Naive thymus-derived CD8-positive, alpha-beta T cell (primary cell): Measurements from ENCODE around the gene GNAL. TPM values are rescaled to one million over a fixed set of nuclear protein-coding genes. Genes with fewer than 3 reads are reported as not detected.

Source experiments
- ATAC-seq, 2 donors: fragments of 150-1000 bp; cut with Tn5 transposase in 1 of 2; sonication (Bioruptor Pico), chemical (Tn5 transposase) in 1 of 2; 1 replicate in 1 of 2; 2 replicates in 1 of 2; pipeline ENCODE4 v1.10.0; 2021; ENCODE audit warnings: mild to moderate bottlenecking in 2 of 2, moderate library complexity in 2 of 2
- POLR2A ChIA-PET: fragments of 350-600 bp; sonication (Branson Sonifier 250); formaldehyde crosslinking; loops from one replicate; lab custom pipeline; 2021; ENCODE audit warnings: antibody characterized with exemption; lab: Charles Lee
- DNase-seq, 10 donors: peaks; one replicate each; pipeline versions ENCODE4 v3.0.0 to v3.0.0-alpha.2; 2020 to 2022
- H3K27ac Mint-ChIP-seq, 10 donors: one replicate each; pipeline ENCODE4 v1.8.0; 2020 to 2022; ENCODE audit warnings: mild to moderate bottlenecking in 10 of 10, mixed read lengths in 10 of 10, moderate library complexity in 4 of 10, inconsistent platforms in 1 of 10
- H3K27me3 Mint-ChIP-seq, 5 donors: one replicate each; pipeline ENCODE4 v1.8.0; 2021 to 2022; ENCODE audit warnings: mixed read lengths in 5 of 5
- H3K36me3 Mint-ChIP-seq, 3 donors: one replicate each; pipeline ENCODE4 v1.8.0; 2020 to 2022; ENCODE audit warnings: mixed read lengths in 3 of 3, mild to moderate bottlenecking in 2 of 3, inconsistent platforms in 1 of 3
- H3K4me1 Mint-ChIP-seq, 4 donors: one replicate each; pipeline ENCODE4 v1.8.0; 2021 to 2022; ENCODE audit warnings: mixed read lengths in 4 of 4
- H3K4me3 Mint-ChIP-seq, 10 donors: one replicate each; pipeline ENCODE4 v1.8.0; 2020 to 2022; ENCODE audit warnings: mild to moderate bottlenecking in 10 of 10, mixed read lengths in 10 of 10, moderate library complexity in 6 of 10, inconsistent platforms in 1 of 10
- H3K9me3 Mint-ChIP-seq, 9 donors: one replicate each; pipeline ENCODE4 v1.8.0; 2020 to 2022; ENCODE audit warnings: mixed read lengths in 9 of 9, mild to moderate bottlenecking in 3 of 9, inconsistent platforms in 1 of 9, moderate library complexity in 1 of 9
- polyA plus RNA-seq, 3 donors: library from polyadenylated mRNA; unstranded; fragments of 300-500 nt; fragmentation: Illumina TruSeq; gene quantifications; one replicate each; pipeline ENCODE4 v1.2.3, GENCODE V29; 2021
- total RNA-seq, 8 experiments: library from RNA in 2 of 8; stranded (reverse) in 2 of 8; gene quantifications; one replicate each; pipeline ENCODE4 v1.2.3 and lab custom pipeline; 2021 to 2026

The GNAL gene
- total and polyA plus RNA-seq, 5 experiments from 2014 or later = 0.06 to 1.1 (median 0.41) TPM; not detected in 1

- Mint-ChIP-seq H3K9me3 (no peaks in the 10 kb centered on the region), H3K27me3 (peaks cover 10 to 37% (median 20%) of the 10 kb centered on the region in 5 donors), H3K27ac (no peak overlapping the region), H3K4me3 (no peak overlapping the region), H3K36me3 (no peaks in the 10 kb centered on the region), H3K4me1 (peaks cover 0 to 1% (median under 1%) of the 10 kb centered on the region in 4 donors)
- ATAC-seq = no peak
- no peak for DNase-seq
- POLR2A ChIA-PET = no interaction called here
These were observed 28.4 kb upstream of the GNAL start for GRCh38 chr18:11660691-11661090.

DNA sequence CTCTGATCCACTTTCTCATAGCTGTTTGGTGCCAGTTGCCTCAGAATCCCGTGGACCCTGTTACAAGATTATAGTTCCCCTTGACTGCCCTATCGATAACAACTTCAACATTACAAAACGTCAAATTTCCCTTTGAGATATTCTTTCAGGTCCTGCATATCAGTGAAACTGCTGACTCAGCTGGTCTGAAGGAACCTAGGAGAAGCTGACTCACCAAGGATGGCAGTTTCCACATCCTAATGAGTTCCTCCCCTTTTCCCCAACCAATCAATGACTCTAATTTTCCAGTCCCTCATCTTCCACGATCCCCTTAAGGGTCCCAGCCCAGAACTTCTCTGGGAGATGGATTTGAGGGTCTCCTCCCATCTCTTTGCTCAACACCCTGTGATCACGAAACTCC lies 27.6 kb upstream of the GNAL start:
- no peak for DNase-seq
- Mint-ChIP-seq H3K36me3 (no peaks in the 10 kb centered on the region), H3K4me1 (no peaks in the 10 kb centered on the region), H3K9me3 (no peaks in the 10 kb centered on the region), H3K4me3 (no peak overlapping the region), H3K27me3 (peaks cover 9 to 30% (median 13%) of the 10 kb centered on the region in 5 donors), H3K27ac (no peak overlapping the region)
- POLR2A ChIA-PET = no interaction called here
- ATAC-seq = no peak

GRCh38 chr18:11663439-11664029 lies 25.5 kb upstream of the GNAL start:
- Mint-ChIP-seq H3K27me3 (peaks cover 0 to 11% (median 7%) of the 10 kb centered on the region in 5 donors), H3K4me3 (no peak overlapping the region), H3K9me3 (no peaks in the 10 kb centered on the region), H3K4me1 (no peaks in the 10 kb centered on the region), H3K36me3 (no peaks in the 10 kb centered on the region), H3K27ac (no peak overlapping the region)
- no peak for DNase-seq
- ATAC-seq = no peak
- POLR2A ChIA-PET = no interaction called here

- POLR2A ChIA-PET = no interaction called here
- DNase-seq (no peak), ATAC-seq (no peak)
- H3K27me3 Mint-ChIP-seq = peaks cover 0 to 6% (median 3%) of the 10 kb centered on the region in 5 donors
- H3K36me3 Mint-ChIP-seq = no peaks in the 10 kb centered on the region
- no peak overlapping the region for H3K27ac Mint-ChIP-seq
- H3K9me3 Mint-ChIP-seq = no peaks in the 10 kb centered on the region
- no peak overlapping the region for H3K4me3 Mint-ChIP-seq
- no peaks in the 10 kb centered on the region for H3K4me1 Mint-ChIP-seq
These were observed 24.8 kb upstream of the GNAL start for GRCh38 chr18:11664286-11664685.

GRCh38 chr18:11665146-11665545 lies 23.9 kb upstream of the GNAL start:
- no peaks in the 10 kb centered on the region for H3K9me3 Mint-ChIP-seq
- H3K27ac Mint-ChIP-seq = no peak overlapping the region
- H3K4me1 Mint-ChIP-seq = no peaks in the 10 kb centered on the region
- H3K27me3 Mint-ChIP-seq = peaks cover 0 to 8% (median 2%) of the 10 kb centered on the region in 5 donors
- DNase-seq (no peak), ATAC-seq (no peak)
- no peaks in the 10 kb centered on the region for H3K36me3 Mint-ChIP-seq
- no peak overlapping the region for H3K4me3 Mint-ChIP-seq
- POLR2A ChIA-PET = no interaction called here

DNA sequence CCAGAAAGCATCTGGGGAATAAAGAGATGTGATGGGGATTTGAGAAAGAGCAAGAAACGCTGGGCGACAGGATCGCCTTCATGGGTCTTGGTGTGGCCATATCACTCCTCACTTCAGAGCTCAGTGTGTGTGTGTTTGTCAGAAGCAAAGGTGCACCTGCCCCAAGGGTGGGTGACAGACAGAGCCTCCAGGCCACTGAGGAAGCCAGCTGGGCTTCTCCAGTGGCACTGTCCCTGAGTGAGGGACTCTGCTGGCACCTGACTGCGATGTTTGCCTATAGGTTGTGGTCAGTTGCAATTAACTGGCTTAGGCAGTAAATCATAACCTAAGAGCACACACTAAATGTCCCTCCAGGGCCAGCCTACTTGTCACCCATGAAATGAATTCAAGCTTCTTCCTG lies 23.5 kb upstream of the GNAL start:
- no peak overlapping the region for H3K27ac Mint-ChIP-seq
- H3K4me3 Mint-ChIP-seq = no peak overlapping the region
- DNase-seq = no peak
- H3K36me3 Mint-ChIP-seq = no peaks in the 10 kb centered on the region
- ATAC-seq = no peak
- H3K27me3 Mint-ChIP-seq = peaks cover 0 to 12% (median 4%) of the 10 kb centered on the region in 5 donors
- POLR2A ChIA-PET = no interaction called here
- H3K4me1 Mint-ChIP-seq = no peaks in the 10 kb centered on the region
- H3K9me3 Mint-ChIP-seq = no peaks in the 10 kb centered on the region

DNA sequence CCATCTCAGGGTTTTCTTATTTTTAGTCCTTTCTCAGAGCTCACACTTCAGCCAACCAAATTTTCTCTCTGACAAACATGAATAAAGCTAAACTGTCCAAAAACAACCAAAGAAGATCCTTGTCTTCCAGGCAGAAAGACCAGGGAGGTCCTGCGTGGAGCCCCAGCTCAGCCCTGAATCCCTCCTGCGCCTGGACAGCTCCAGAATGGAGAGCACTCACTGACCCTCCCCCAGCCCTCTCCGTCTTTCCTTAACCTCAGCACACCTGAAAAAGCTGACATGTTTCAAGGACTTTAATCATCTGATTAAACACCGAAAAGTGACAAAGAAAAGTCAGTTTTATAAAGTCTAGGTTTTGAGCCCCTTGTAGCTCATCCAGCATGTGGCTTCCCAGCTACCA lies 22.9 kb upstream of the GNAL start:
- H3K36me3 Mint-ChIP-seq = no peaks in the 10 kb centered on the region
- no peaks in the 10 kb centered on the region for H3K4me1 Mint-ChIP-seq
- DNase-seq (no peak), ATAC-seq (no peak)
- peaks cover 0 to 17% (median 3%) of the 10 kb centered on the region in 5 donors for H3K27me3 Mint-ChIP-seq
- no peak overlapping the region for H3K4me3 Mint-ChIP-seq
- POLR2A ChIA-PET = no interaction called here
- no peaks in the 10 kb centered on the region for H3K9me3 Mint-ChIP-seq
- no peak overlapping the region for H3K27ac Mint-ChIP-seq

DNA sequence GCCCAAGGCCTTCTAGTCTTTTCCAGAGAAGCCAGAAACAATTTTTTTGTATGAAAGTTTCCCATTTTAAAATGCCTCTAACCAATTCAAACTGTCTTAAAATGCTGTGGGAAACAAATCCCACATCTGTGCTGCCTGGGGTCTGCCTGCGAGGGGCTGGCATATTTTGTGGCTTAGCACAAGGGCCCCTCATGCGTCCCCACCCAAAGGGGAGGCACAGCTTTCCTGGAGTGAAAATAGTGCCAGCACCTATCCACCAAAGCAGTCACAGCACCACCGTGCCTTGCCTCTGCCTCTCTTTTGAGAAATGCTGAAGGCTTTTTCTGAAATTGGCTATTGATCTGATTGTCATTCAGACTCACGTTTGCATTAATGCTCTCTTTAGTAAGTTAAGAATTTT lies 22.2 kb upstream of the GNAL start:
- Mint-ChIP-seq H3K9me3 (no peaks in the 10 kb centered on the region), H3K4me3 (no peak overlapping the region), H3K27me3 (peaks cover 0 to 21% (median 3%) of the 10 kb centered on the region in 5 donors), H3K36me3 (no peaks in the 10 kb centered on the region), H3K27ac (no peak overlapping the region), H3K4me1 (no peaks in the 10 kb centered on the region)
- DNase-seq (no peak), ATAC-seq (no peak)
- POLR2A ChIA-PET = no interaction called here

DNA sequence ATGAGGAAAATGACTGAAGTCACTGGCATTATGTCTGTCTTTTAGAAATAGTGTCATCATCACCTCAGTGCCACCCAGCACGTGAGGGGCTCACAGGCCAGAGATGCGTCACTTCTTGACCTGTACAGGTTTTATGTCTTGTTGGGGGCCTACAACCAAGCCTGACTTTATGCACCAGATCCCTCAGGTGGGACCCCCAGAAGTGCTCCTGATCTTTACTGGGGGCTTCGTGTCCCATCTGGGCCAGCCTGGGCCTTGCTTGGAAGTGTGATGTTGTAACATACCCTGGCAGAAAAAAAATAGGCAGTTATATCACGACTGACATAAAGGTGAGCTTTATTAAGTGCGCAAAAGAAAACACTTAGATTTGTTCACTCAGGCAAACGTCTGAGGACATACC lies 21.5 kb upstream of the GNAL start:
- Mint-ChIP-seq H3K27ac (no peak overlapping the region), H3K9me3 (no peaks in the 10 kb centered on the region), H3K4me3 (no peak overlapping the region), H3K4me1 (no peaks in the 10 kb centered on the region), H3K36me3 (no peaks in the 10 kb centered on the region), H3K27me3 (peaks cover 2 to 21% (median 3%) of the 10 kb centered on the region in 5 donors)
- POLR2A ChIA-PET = no interaction called here
- DNase-seq (no peak), ATAC-seq (no peak)

GRCh38 chr18:11668441-11669169 lies 20.5 kb upstream of the GNAL start:
- Mint-ChIP-seq H3K4me1 (peaks cover 0 to 1% (median 0%) of the 10 kb centered on the region in 4 donors), H3K36me3 (no peaks in the 10 kb centered on the region), H3K27ac (no peak overlapping the region), H3K4me3 (no peak overlapping the region), H3K27me3 (peaks cover 3 to 28% (median 6%) of the 10 kb centered on the region in 5 donors), H3K9me3 (no peaks in the 10 kb centered on the region)
- ATAC-seq (no peak), DNase-seq (no peak)
- POLR2A ChIA-PET = no interaction called here

DNA sequence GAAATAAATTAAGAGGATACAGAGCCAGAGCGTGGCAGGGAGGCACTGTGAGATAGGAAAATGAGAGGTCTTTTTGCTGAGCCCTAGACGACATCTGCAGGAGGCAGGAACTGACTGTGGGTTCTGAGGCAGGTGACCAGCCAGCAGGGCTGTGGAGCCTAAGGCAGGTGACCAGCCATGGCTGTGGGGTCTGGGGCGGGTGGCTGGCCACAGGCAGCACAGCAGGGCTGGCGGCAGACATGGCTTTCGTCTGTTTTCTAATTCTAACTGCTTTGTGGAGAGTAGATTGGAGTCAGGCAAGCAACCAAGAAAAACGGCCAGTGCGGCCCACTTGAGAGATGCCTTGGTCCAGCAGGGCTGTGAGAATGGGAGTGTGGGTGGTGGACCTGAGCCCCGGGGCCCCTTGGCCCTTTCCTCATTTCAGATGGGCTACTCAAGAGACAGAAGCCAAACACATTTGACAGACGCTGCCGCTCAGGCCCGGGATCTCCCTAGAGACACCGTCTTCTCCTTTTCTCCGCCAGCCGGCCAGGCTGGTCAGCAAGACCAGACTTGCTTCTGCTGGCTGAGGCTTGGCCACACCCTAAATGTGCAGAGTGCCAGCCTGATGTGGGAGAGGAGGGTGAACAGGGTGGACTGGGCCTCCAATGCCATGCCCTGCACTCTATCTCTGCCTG lies 19.7 kb upstream of the GNAL start:
- no peak for ATAC-seq
- peaks cover 0 to under 1% (median 0%) of the 10 kb centered on the region in 3 donors for H3K36me3 Mint-ChIP-seq
- peaks cover 7 to 34% (median 9%) of the 10 kb centered on the region in 5 donors for H3K27me3 Mint-ChIP-seq
- H3K9me3 Mint-ChIP-seq = no peaks in the 10 kb centered on the region
- H3K4me3 Mint-ChIP-seq = no peak overlapping the region
- peaks cover 0 to 1% (median 0%) of the 10 kb centered on the region in 4 donors for H3K4me1 Mint-ChIP-seq
- no peak overlapping the region for H3K27ac Mint-ChIP-seq
- no peak for DNase-seq
- POLR2A ChIA-PET = no interaction called here

- Mint-ChIP-seq H3K9me3 (no peaks in the 10 kb centered on the region), H3K27ac (no peak overlapping the region), H3K36me3 (peaks cover 0 to 4% (median 0%) of the 10 kb centered on the region in 3 donors), H3K4me1 (peaks cover 0 to 1% (median 0%) of the 10 kb centered on the region in 4 donors), H3K4me3 (no peak overlapping the region), H3K27me3 (peaks cover 8 to 39% (median 11%) of the 10 kb centered on the region in 5 donors)
- DNase-seq (no peak), ATAC-seq (no peak)
- POLR2A ChIA-PET = no interaction called here
These were observed 19.2 kb upstream of the GNAL start for GRCh38 chr18:11669948-11670275.

DNA sequence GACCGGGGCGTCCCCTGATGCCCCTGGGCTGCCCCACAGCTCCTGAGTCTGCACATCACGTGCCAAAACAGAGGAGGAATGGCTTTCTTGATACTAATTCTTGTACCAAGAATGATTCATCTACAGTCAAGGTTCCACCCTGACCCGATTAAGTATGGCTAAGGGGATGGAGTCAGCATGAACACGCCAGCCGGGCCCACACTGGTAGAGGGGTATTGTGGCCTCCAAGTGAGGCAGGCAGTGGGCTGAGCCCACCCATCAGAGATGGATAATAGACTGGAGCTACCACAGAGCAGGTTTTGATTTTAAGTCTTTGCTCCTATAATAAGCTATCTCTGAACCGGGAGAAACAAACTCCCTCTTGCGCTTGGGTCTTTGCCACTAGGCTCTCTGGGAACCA lies 17.9 kb upstream of the GNAL start:
- no peak for ATAC-seq
- POLR2A ChIA-PET = no interaction called here

More for the DNA sequence above, 17.9 kb upstream of the GNAL start:
- H3K27ac Mint-ChIP-seq = no peak overlapping the region
- no peaks in the 10 kb centered on the region for H3K9me3 Mint-ChIP-seq
- H3K4me3 Mint-ChIP-seq = no peak overlapping the region
- H3K36me3 Mint-ChIP-seq = peaks cover 0 to 4% (median 0%) of the 10 kb centered on the region in 3 donors
- peaks cover 6 to 44% (median 11%) of the 10 kb centered on the region in 5 donors for H3K27me3 Mint-ChIP-seq
- DNase-seq = no peak
- H3K4me1 Mint-ChIP-seq = peaks cover 0 to 1% (median 0%) of the 10 kb centered on the region in 4 donors
